ENCODE data around the gene TAX1BP1. TPM values are rescaled to one million over a fixed set of nuclear protein-coding genes. Genes with fewer than 3 reads are reported as not detected.

Gene TAX1BP1
- total RNA-seq, 3 donors from 2014 or later = 105 to 156 (median 110) TPM

DNA sequence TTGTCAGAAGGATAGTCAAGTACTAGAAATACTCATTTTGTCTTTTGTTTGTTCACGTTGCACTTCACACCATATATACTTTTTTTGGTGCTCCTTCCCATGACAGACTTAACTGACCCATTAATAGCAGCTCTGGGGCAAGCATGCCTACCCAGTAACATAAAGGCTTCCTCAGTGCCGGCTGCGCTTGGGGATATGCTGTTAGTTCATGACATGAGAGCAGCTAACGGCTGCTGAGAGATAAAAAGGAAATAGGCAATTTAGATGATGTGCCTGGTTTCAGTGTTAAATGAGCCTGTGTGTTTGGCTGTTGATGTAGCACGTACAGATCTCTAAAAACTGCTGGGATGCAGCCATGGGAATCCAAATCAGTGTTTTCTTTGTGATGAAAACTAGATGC, 86.4 kb downstream of the TAX1BP1 start:
- H3K9me3 ChIP-seq = no peaks in the 10 kb centered on the region
- no peak for DNase-seq (ENCODE audit: low spot score in 2 of 2)
- intact Hi-C loops (cut with DNase I; ENCODE audit: low total_unique reads) = no loop called here
- H3K27ac ChIP-seq = no peak overlapping the region
- H3K36me3 ChIP-seq = no peaks in the 10 kb centered on the region
- no peak overlapping the region for H3K4me3 ChIP-seq
- no peaks in the 10 kb centered on the region for H3K27me3 ChIP-seq
- no peaks in the 10 kb centered on the region for H3K4me1 ChIP-seq
- no peak for TF ChIP-seq POLR2AphosphoS5 (IDR thresholded peaks at IDR 0.05)
- no peak for TF ChIP-seq POLR2A (IDR thresholded peaks at IDR 0.05)
- TF ChIP-seq CTCF (IDR thresholded peaks at IDR 0.05) = no peak

- DNase-seq (ENCODE audit: low spot score in 2 of 2) = no peak
- no peaks in the 10 kb centered on the region for H3K9me3 ChIP-seq
- H3K4me3 ChIP-seq = no peak overlapping the region
- no peaks in the 10 kb centered on the region for H3K4me1 ChIP-seq
- TF ChIP-seq POLR2A (IDR thresholded peaks at IDR 0.05) = no peak
- TF ChIP-seq CTCF (IDR thresholded peaks at IDR 0.05) = no peak
- no peak for TF ChIP-seq POLR2AphosphoS5 (IDR thresholded peaks at IDR 0.05)
- no peak overlapping the region for H3K27ac ChIP-seq
- intact Hi-C loops (cut with DNase I; ENCODE audit: low total_unique reads) = no loop called here
- no peaks in the 10 kb centered on the region for H3K27me3 ChIP-seq
- H3K36me3 ChIP-seq = peaks cover 7% of the 10 kb centered on the region
Observed at GRCh38 chr7:27834179-27834921, 94.4 kb downstream of the TAX1BP1 start.

- no peaks in the 10 kb centered on the region for H3K4me1 ChIP-seq
- no peaks in the 10 kb centered on the region for H3K9me3 ChIP-seq
- intact Hi-C loops (cut with DNase I; ENCODE audit: low total_unique reads) = no loop called here
- no peak overlapping the region for H3K4me3 ChIP-seq
- DNase-seq (ENCODE audit: low spot score in 2 of 2) = no peak
- H3K27me3 ChIP-seq = no peaks in the 10 kb centered on the region
- TF ChIP-seq POLR2A (IDR thresholded peaks at IDR 0.05) = no peak
- no peak for TF ChIP-seq POLR2AphosphoS5 (IDR thresholded peaks at IDR 0.05)
- TF ChIP-seq CTCF (IDR thresholded peaks at IDR 0.05) = no peak
- H3K36me3 ChIP-seq = peaks cover 7% of the 10 kb centered on the region
- H3K27ac ChIP-seq = no peak overlapping the region
Observed at GRCh38 chr7:27835376-27835775, 95.4 kb downstream of the TAX1BP1 start.

DNA sequence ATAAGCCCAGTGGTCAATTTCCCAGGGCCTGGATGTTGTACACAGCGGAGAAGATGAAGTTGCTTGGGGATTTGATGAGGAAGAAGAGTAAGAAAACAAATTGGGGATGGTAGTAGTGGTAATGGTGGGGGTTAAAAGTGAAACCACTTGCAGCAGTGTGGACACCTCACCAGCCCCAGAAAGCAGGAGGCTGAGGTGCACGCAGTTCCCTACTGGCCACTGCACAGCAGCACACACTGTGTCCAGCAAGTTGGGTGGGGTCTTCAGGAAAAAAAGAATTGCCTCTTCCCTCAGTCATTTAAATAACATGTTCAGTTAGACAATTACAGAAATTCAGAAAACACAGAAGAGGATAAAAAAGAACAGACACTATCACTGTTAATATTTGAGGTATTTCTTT, 96.6 kb downstream of the TAX1BP1 start:
- TF ChIP-seq POLR2AphosphoS5 (IDR thresholded peaks at IDR 0.05) (no peak), CTCF (IDR thresholded peaks at IDR 0.05) (no peak), POLR2A (IDR thresholded peaks at IDR 0.05) (no peak)
- intact Hi-C loops (cut with DNase I; ENCODE audit: low total_unique reads) = no loop called here
- H3K36me3 ChIP-seq = peaks cover 7% of the 10 kb centered on the region
- DNase-seq (ENCODE audit: low spot score in 2 of 2) = no peak
- no peaks in the 10 kb centered on the region for H3K4me1 ChIP-seq
- H3K9me3 ChIP-seq = no peaks in the 10 kb centered on the region
- H3K4me3 ChIP-seq = no peak overlapping the region
- H3K27me3 ChIP-seq = no peaks in the 10 kb centered on the region
- H3K27ac ChIP-seq = no peak overlapping the region

- DNase-seq (ENCODE audit: low spot score in 2 of 2) = no peak
- no peaks in the 10 kb centered on the region for H3K36me3 ChIP-seq
- no peaks in the 10 kb centered on the region for H3K27me3 ChIP-seq
- no peak overlapping the region for H3K27ac ChIP-seq
- TF ChIP-seq CTCF (IDR thresholded peaks at IDR 0.05) (no peak), POLR2A (IDR thresholded peaks at IDR 0.05) (no peak), POLR2AphosphoS5 (IDR thresholded peaks at IDR 0.05) (no peak)
- intact Hi-C loops (cut with DNase I; ENCODE audit: low total_unique reads) = no loop called here
- no peaks in the 10 kb centered on the region for H3K9me3 ChIP-seq
- H3K4me1 ChIP-seq = no peaks in the 10 kb centered on the region
- H3K4me3 ChIP-seq = no peak overlapping the region
Observed at GRCh38 chr7:27839099-27839498, 99.1 kb downstream of the TAX1BP1 start.

Data from breast epithelium (tissue), 4 donors.